NCI-H748 treated with DMSO at 0.1 percent for 48 hours (cell line): ENCODE measurements around the gene TM4SF18.

Source experiments
- DNase-seq: peaks from one replicate; lab custom pipeline; 2025; lab: John Stamatoyannopoulos, UW

Gene TM4SF18

GRCh38 chr3:149330609-149331331 lies 2.7 kb downstream of the TM4SF18 start:
- no peak for DNase-seq

GRCh38 chr3:149327156-149327555 lies 6.3 kb downstream of the TM4SF18 start:
- no peak for DNase-seq

- DNase-seq, result no peak
Measured at GRCh38 chr3:149325581-149325980, 7.9 kb downstream of the TM4SF18 start.

- no peak for DNase-seq
Measured at GRCh38 chr3:149324332-149324731, 9.1 kb downstream of the TM4SF18 start.

GRCh38 chr3:149321640-149322039 lies 11.8 kb downstream of the TM4SF18 start:
- DNase-seq, result no peak

- DNase-seq, result no peak
Measured at GRCh38 chr3:149321136-149321535, 12.3 kb downstream of the TM4SF18 start.

GRCh38 chr3:149319750-149320149 lies 13.7 kb downstream of the TM4SF18 start:
- DNase-seq, result no peak

GRCh38 chr3:149317072-149317471 lies 16.4 kb downstream of the TM4SF18 start:
- DNase-seq, result no peak

- DNase-seq, result no peak
Measured at GRCh38 chr3:149316437-149316836, 17.0 kb downstream of the TM4SF18 start.

GRCh38 chr3:149315694-149316093 lies 17.7 kb downstream of the TM4SF18 start:
- DNase-seq, result no peak

GRCh38 chr3:149314807-149315578 lies 18.4 kb downstream of the TM4SF18 start:
- no peak for DNase-seq

GRCh38 chr3:149313542-149313941 lies 19.9 kb downstream of the TM4SF18 start:
- no peak for DNase-seq

- DNase-seq, result no peak
Measured at GRCh38 chr3:149310796-149311534, 22.5 kb downstream of the TM4SF18 start.

- no peak for DNase-seq
Measured at GRCh38 chr3:149307435-149307783, 26.0 kb downstream of the TM4SF18 start.

- no peak for DNase-seq
Measured at GRCh38 chr3:149306751-149307434, 26.5 kb downstream of the TM4SF18 start.

- DNase-seq, result no peak
Measured at GRCh38 chr3:149305376-149305775, 28.1 kb downstream of the TM4SF18 start.

- DNase-seq, result peak; percentile 11
Measured at GRCh38 chr3:149299938-149300801, 33.3 kb downstream of the TM4SF18 start.

GRCh38 chr3:149296972-149297371 lies 36.5 kb downstream of the TM4SF18 start:
- no peak for DNase-seq

- no peak for DNase-seq
Measured at GRCh38 chr3:149292666-149293065, 40.8 kb downstream of the TM4SF18 start.

- no peak for DNase-seq
Measured at GRCh38 chr3:149291178-149291577, 42.3 kb downstream of the TM4SF18 start.

- no peak for DNase-seq
Measured at GRCh38 chr3:149288655-149289054, 44.8 kb downstream of the TM4SF18 start.
